EH (cell line): ENCODE data around the gene NRAP.

ENCODE experiments used
- DNase-seq: peaks from one replicate; pipeline ENCODE4 v3.0.0-alpha.2; 2015; ENCODE audit warnings: low read depth

The NRAP gene

GRCh38 chr10:113663908-113664307 is at the start of gene NRAP:
Gene NRAP (minus strand): TSS chr10:113664041. CDS start chr10:113663882, 159 bp downstream.
- DNase-seq: no peak

- DNase-seq: no peak
These were observed 49.8 kb upstream of the NRAP start for GRCh38 chr10:113713640-113713982.

GRCh38 chr10:113712755-113713639 is 49.2 kb upstream of the NRAP start:
- DNase-seq: no peak

GRCh38 chr10:113712024-113712423 is 48.2 kb upstream of the NRAP start:
- no peak for DNase-seq

- DNase-seq: no peak
These were observed 47.3 kb upstream of the NRAP start for GRCh38 chr10:113711142-113711541.

GRCh38 chr10:113709221-113709838 is 45.5 kb upstream of the NRAP start:
- peak; percentile 86 for DNase-seq

GRCh38 chr10:113708640-113709039 is 44.8 kb upstream of the NRAP start:
- no peak for DNase-seq

GRCh38 chr10:113706623-113707022 is 42.8 kb upstream of the NRAP start:
- DNase-seq: no peak

GRCh38 chr10:113705344-113705652 is 41.5 kb upstream of the NRAP start:
- DNase-seq: no peak

- peak; percentile 65 for DNase-seq
These were observed 40.9 kb upstream of the NRAP start for GRCh38 chr10:113704637-113705343.

GRCh38 chr10:113697595-113697994 is 33.8 kb upstream of the NRAP start:
- DNase-seq: no peak

- no peak for DNase-seq
These were observed 31.9 kb upstream of the NRAP start for GRCh38 chr10:113695691-113696090.

- DNase-seq: no peak
These were observed 29.5 kb upstream of the NRAP start for GRCh38 chr10:113693348-113693747.

- no peak for DNase-seq
These were observed 28.4 kb upstream of the NRAP start for GRCh38 chr10:113692271-113692670.

- DNase-seq: no peak
These were observed 27.5 kb upstream of the NRAP start for GRCh38 chr10:113691381-113691780.

- DNase-seq: no peak
These were observed 26.9 kb upstream of the NRAP start for GRCh38 chr10:113690749-113691148.

GRCh38 chr10:113689574-113689973 is 25.7 kb upstream of the NRAP start:
- no peak for DNase-seq

- no peak for DNase-seq
These were observed 25.2 kb upstream of the NRAP start for GRCh38 chr10:113689057-113689456.

- DNase-seq: no peak
These were observed 23.2 kb upstream of the NRAP start for GRCh38 chr10:113687037-113687436.

GRCh38 chr10:113686028-113686427 is 22.2 kb upstream of the NRAP start:
- no peak for DNase-seq

- DNase-seq: no peak
These were observed 19.5 kb upstream of the NRAP start for GRCh38 chr10:113683300-113683699.

GRCh38 chr10:113681533-113682470 is 18.0 kb upstream of the NRAP start:
- no peak for DNase-seq
